ENCODE measurements around the gene KCNAB1.

Gene KCNAB1

DNA sequence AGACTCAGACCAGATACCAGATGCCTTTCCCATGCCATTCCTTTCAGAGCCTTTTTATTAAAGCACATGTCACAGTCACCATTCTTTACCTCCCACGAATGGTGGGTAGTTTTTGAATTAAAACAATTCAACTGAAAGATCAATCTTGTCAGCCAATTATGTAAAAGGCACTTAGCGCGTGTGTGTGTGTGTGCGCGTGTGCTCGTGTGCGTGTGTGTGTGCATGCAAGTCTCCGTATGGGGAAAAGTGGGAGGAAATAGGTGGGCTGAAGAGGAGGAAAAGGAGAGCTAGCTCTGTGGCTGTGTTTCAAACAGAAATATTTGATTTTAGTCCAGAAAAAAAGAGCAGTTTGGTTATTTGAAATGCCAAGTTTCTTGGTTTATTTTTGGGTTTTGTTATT lies 177.2 kb downstream of the KCNAB1 start:
- no peak overlapping the region for H3K4me3 ChIP-seq (ENCODE audit: low read length, poor library complexity, severe bottlenecking)
- TF ChIP-seq, protein P1, sequence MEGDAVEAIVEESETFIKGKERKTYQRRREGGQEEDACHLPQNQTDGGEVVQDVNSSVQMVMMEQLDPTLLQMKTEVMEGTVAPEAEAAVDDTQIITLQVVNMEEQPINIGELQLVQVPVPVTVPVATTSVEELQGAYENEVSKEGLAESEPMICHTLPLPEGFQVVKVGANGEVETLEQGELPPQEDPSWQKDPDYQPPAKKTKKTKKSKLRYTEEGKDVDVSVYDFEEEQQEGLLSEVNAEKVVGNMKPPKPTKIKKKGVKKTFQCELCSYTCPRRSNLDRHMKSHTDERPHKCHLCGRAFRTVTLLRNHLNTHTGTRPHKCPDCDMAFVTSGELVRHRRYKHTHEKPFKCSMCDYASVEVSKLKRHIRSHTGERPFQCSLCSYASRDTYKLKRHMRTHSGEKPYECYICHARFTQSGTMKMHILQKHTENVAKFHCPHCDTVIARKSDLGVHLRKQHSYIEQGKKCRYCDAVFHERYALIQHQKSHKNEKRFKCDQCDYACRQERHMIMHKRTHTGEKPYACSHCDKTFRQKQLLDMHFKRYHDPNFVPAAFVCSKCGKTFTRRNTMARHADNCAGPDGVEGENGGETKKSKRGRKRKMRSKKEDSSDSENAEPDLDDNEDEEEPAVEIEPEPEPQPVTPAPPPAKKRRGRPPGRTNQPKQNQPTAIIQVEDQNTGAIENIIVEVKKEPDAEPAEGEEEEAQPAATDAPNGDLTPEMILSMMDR (conservative IDR thresholded peaks at IDR 0.05; ENCODE audit: low read length) = no peak
- TF ChIP-seq EZH2phosphoT487 (IDR thresholded peaks at IDR 0.05; ENCODE audit: borderline replicate concordance) = no peak
- H3K79me2 ChIP-seq (ENCODE audit: insufficient read depth, low read length) = no peaks in the 10 kb centered on the region
- H3K9ac ChIP-seq (ENCODE audit: low read depth, low read length, poor library complexity, severe bottlenecking) = no peak overlapping the region
- H3K4me1 ChIP-seq (ENCODE audit: insufficient read depth, low read length, poor library complexity, severe bottlenecking) = no peaks in the 10 kb centered on the region
- no peaks in the 10 kb centered on the region for H3F3A ChIP-seq (ENCODE audit: low read depth)
- H3K4me2 ChIP-seq (ENCODE audit: low read depth, low read length, poor library complexity, severe bottlenecking) = no peak overlapping the region
- H3K9me3 ChIP-seq (ENCODE audit: insufficient read depth, low read depth, low read length) = no peaks in the 10 kb centered on the region
- no peaks in the 10 kb centered on the region for H4K20me1 ChIP-seq (ENCODE audit: insufficient read depth, low read length, poor library complexity, severe bottlenecking)
- H2AFZ ChIP-seq (ENCODE audit: low read length) = no peak overlapping the region
- no peaks in the 10 kb centered on the region for H3K27me3 ChIP-seq (ENCODE audit: insufficient read depth, low read length, poor library complexity, severe bottlenecking)
- H3K36me3 ChIP-seq (ENCODE audit: insufficient read depth, low read length) = no peaks in the 10 kb centered on the region
- no peaks in the 10 kb centered on the region for H3K9me2 ChIP-seq (replicated peaks; ENCODE audit: low read depth, low read length)

DNA sequence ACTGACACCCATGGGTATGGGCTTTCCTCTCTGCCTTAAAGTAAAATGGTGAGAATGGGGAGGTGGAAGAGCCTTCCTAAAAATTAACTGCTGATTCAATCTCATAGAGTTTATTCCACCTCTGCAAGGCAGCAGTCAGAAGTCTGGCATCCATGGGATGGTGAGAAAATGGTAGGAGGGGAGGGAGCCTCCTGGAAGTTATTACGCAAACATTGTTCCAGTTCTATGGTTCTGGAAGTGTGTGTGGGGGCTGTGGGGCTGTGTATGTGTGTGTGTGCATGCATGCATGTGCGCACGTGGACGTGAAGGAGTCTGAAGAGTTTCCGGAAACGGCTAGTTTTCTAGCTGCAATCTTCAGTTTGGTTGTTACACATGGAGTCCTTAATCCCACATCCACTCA lies 177.6 kb downstream of the KCNAB1 start:
- H3K9ac ChIP-seq (ENCODE audit: low read depth, low read length, poor library complexity, severe bottlenecking) = no peak overlapping the region
- no peaks in the 10 kb centered on the region for H3K4me1 ChIP-seq (ENCODE audit: insufficient read depth, low read length, poor library complexity, severe bottlenecking)
- H3K4me3 ChIP-seq (ENCODE audit: low read length, poor library complexity, severe bottlenecking) = no peak overlapping the region
- no peaks in the 10 kb centered on the region for H3K9me3 ChIP-seq (ENCODE audit: insufficient read depth, low read depth, low read length)
- no peaks in the 10 kb centered on the region for H4K20me1 ChIP-seq (ENCODE audit: insufficient read depth, low read length, poor library complexity, severe bottlenecking)
- no peaks in the 10 kb centered on the region for H3K27me3 ChIP-seq (ENCODE audit: insufficient read depth, low read length, poor library complexity, severe bottlenecking)
- no peaks in the 10 kb centered on the region for H3K79me2 ChIP-seq (ENCODE audit: insufficient read depth, low read length)
- H2AFZ ChIP-seq (ENCODE audit: low read length) = no peak overlapping the region
- TF ChIP-seq, protein P1 (conservative IDR thresholded peaks at IDR 0.05; ENCODE audit: low read length) = no peak
- TF ChIP-seq EZH2phosphoT487 (IDR thresholded peaks at IDR 0.05; ENCODE audit: borderline replicate concordance) = no peak
- no peak overlapping the region for H3K4me2 ChIP-seq (ENCODE audit: low read depth, low read length, poor library complexity, severe bottlenecking)
- H3F3A ChIP-seq (ENCODE audit: low read depth) = no peaks in the 10 kb centered on the region
- no peaks in the 10 kb centered on the region for H3K36me3 ChIP-seq (ENCODE audit: insufficient read depth, low read length)
- H3K9me2 ChIP-seq (replicated peaks; ENCODE audit: low read depth, low read length) = no peaks in the 10 kb centered on the region

DNA sequence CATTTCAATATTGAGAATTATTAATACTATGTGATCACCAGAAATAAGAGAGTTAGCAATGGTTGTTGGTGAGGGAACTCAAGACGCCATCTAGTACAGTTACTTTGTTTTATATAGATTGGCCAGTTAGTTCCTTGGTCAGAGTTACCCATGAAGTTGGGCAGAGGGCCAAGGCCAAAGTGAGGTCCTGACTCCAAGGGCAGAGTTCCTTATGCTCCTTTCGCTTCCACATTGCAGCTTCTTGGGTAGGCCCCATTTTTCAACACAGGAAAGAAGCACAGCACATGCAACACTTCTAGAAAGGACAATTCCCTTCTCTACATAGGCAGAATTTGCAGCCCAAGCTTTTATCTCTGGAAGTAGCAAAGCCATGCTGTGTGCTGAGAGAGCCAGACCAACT lies 178.6 kb downstream of the KCNAB1 start:
- Histone ChIP-seq H3K9me3 (ENCODE audit: insufficient read depth, low read depth, low read length) (no peaks in the 10 kb centered on the region), H3K9me2 (replicated peaks; ENCODE audit: low read depth, low read length) (no peaks in the 10 kb centered on the region), H3K36me3 (ENCODE audit: insufficient read depth, low read length) (no peaks in the 10 kb centered on the region), H2AFZ (ENCODE audit: low read length) (no peak overlapping the region), H3F3A (ENCODE audit: low read depth) (no peaks in the 10 kb centered on the region), H3K79me2 (ENCODE audit: insufficient read depth, low read length) (no peaks in the 10 kb centered on the region), H3K9ac (ENCODE audit: low read depth, low read length, poor library complexity, severe bottlenecking) (no peak overlapping the region), H3K4me3 (ENCODE audit: low read length, poor library complexity, severe bottlenecking) (no peak overlapping the region), H3K27me3 (ENCODE audit: insufficient read depth, low read length, poor library complexity, severe bottlenecking) (no peaks in the 10 kb centered on the region), H3K4me1 (ENCODE audit: insufficient read depth, low read length, poor library complexity, severe bottlenecking) (no peaks in the 10 kb centered on the region), H3K4me2 (ENCODE audit: low read depth, low read length, poor library complexity, severe bottlenecking) (no peak overlapping the region), H4K20me1 (ENCODE audit: insufficient read depth, low read length, poor library complexity, severe bottlenecking) (no peaks in the 10 kb centered on the region)
- TF ChIP-seq, protein P1 (conservative IDR thresholded peaks at IDR 0.05; ENCODE audit: low read length) = no peak
- TF ChIP-seq EZH2phosphoT487 (IDR thresholded peaks at IDR 0.05; ENCODE audit: borderline replicate concordance) = no peak

Data from Loucy (cell line).